ENCODE results near the gene MT1F.
A peak's percentile ranks its signal among the peaks of the same experiment; 100 is the strongest.
"Not testable (repeated sequence)": the region's sequence is repeated elsewhere in the genome, so short reads cannot be mapped to it uniquely, and the experiment has no call there.

The MT1F gene

GRCh38 chr16:56669005-56669839 is 11.5 kb downstream of the MT1F start, which contains the start of gene MT1H:
Gene MT1H, plus strand, starts transcription at chr16:56669814. Its CDS starts 71 bp downstream, at chr16:56669885.
- no peak within 1 kb of the TSS for H3K4me3 ChIP-seq (ENCODE audit: low read length)
- H3K27ac ChIP-seq (ENCODE audit: low read length) = no peak within 1 kb of the TSS
- H3K9me3 ChIP-seq (ENCODE audit: control insufficient read depth, low read depth, low read length) = no peaks in the 10 kb centered on the region
- peaks cover 85% of the 10 kb centered on the region for H3K27me3 ChIP-seq (ENCODE audit: control insufficient read depth, insufficient read depth, low read length)
- H3K4me1 ChIP-seq (ENCODE audit: control insufficient read depth, low read depth, low read length) = peaks cover under 1% of the 10 kb centered on the region
- H3K36me3 ChIP-seq (ENCODE audit: control insufficient read depth, low read depth, low read length) = no peaks in the 10 kb centered on the region
- H3K9ac ChIP-seq (ENCODE audit: low read length) = no peak within 1 kb of the TSS

GRCh38 chr16:56669840-56670619 is 12.3 kb downstream of the MT1F start:
- Histone ChIP-seq H3K27me3 (ENCODE audit: control insufficient read depth, insufficient read depth, low read length) (peaks cover 77% of the 10 kb centered on the region), H3K36me3 (ENCODE audit: control insufficient read depth, low read depth, low read length) (no peaks in the 10 kb centered on the region), H3K4me1 (ENCODE audit: control insufficient read depth, low read depth, low read length) (peaks cover 5% of the 10 kb centered on the region), H3K9me3 (ENCODE audit: control insufficient read depth, low read depth, low read length) (no peaks in the 10 kb centered on the region), H3K4me3 (ENCODE audit: low read length) (no peak overlapping the region), H3K27ac (ENCODE audit: low read length) (no peak overlapping the region), H3K9ac (ENCODE audit: low read length) (no peak overlapping the region)

GRCh38 chr16:56670620-56670934 is 12.8 kb downstream of the MT1F start:
- no peaks in the 10 kb centered on the region for H3K36me3 ChIP-seq (ENCODE audit: control insufficient read depth, low read depth, low read length)
- no peak overlapping the region for H3K27ac ChIP-seq (ENCODE audit: low read length)
- peaks cover 80% of the 10 kb centered on the region for H3K27me3 ChIP-seq (ENCODE audit: control insufficient read depth, insufficient read depth, low read length)
- H3K4me3 ChIP-seq (ENCODE audit: low read length) = no peak overlapping the region
- H3K9ac ChIP-seq (ENCODE audit: low read length) = no peak overlapping the region
- no peaks in the 10 kb centered on the region for H3K9me3 ChIP-seq (ENCODE audit: control insufficient read depth, low read depth, low read length)
- peaks cover 9% of the 10 kb centered on the region for H3K4me1 ChIP-seq (ENCODE audit: control insufficient read depth, low read depth, low read length)

- not testable (repeated sequence) for H3K9me3 ChIP-seq (ENCODE audit: control insufficient read depth, low read depth, low read length); H3K27ac ChIP-seq (ENCODE audit: low read length); H3K36me3 ChIP-seq (ENCODE audit: control insufficient read depth, low read depth, low read length); H3K4me3 ChIP-seq (ENCODE audit: low read length); H3K4me1 ChIP-seq (ENCODE audit: control insufficient read depth, low read depth, low read length); H3K9ac ChIP-seq (ENCODE audit: low read length)
- H3K27me3 ChIP-seq (ENCODE audit: control insufficient read depth, insufficient read depth, low read length) = peaks cover 76% of the 10 kb centered on the region
Observed at GRCh38 chr16:56671691-56672090, 13.9 kb downstream of the MT1F start.

- H3K36me3 ChIP-seq (ENCODE audit: control insufficient read depth, low read depth, low read length); H3K4me1 ChIP-seq (ENCODE audit: control insufficient read depth, low read depth, low read length); H3K9me3 ChIP-seq (ENCODE audit: control insufficient read depth, low read depth, low read length); H3K9ac ChIP-seq (ENCODE audit: low read length); H3K4me3 ChIP-seq (ENCODE audit: low read length); H3K27ac ChIP-seq (ENCODE audit: low read length): not testable (repeated sequence)
- H3K27me3 ChIP-seq (ENCODE audit: control insufficient read depth, insufficient read depth, low read length) = peaks cover 76% of the 10 kb centered on the region
Observed at GRCh38 chr16:56672171-56672570, 14.4 kb downstream of the MT1F start.

- Histone ChIP-seq H3K27ac (ENCODE audit: low read length) (no peak overlapping the region), H3K9me3 (ENCODE audit: control insufficient read depth, low read depth, low read length) (no peaks in the 10 kb centered on the region), H3K9ac (ENCODE audit: low read length) (no peak overlapping the region), H3K4me1 (ENCODE audit: control insufficient read depth, low read depth, low read length) (peaks cover 9% of the 10 kb centered on the region), H3K4me3 (ENCODE audit: low read length) (no peak overlapping the region), H3K36me3 (ENCODE audit: control insufficient read depth, low read depth, low read length) (no peaks in the 10 kb centered on the region), H3K27me3 (ENCODE audit: control insufficient read depth, insufficient read depth, low read length) (peaks cover 73% of the 10 kb centered on the region)
Observed at GRCh38 chr16:56672761-56673536, 15.2 kb downstream of the MT1F start.

- Histone ChIP-seq H3K9me3 (ENCODE audit: control insufficient read depth, low read depth, low read length) (no peaks in the 10 kb centered on the region), H3K4me3 (ENCODE audit: low read length) (no peak overlapping the region), H3K27me3 (ENCODE audit: control insufficient read depth, insufficient read depth, low read length) (peaks cover 64% of the 10 kb centered on the region), H3K9ac (ENCODE audit: low read length) (no peak overlapping the region), H3K36me3 (ENCODE audit: control insufficient read depth, low read depth, low read length) (no peaks in the 10 kb centered on the region), H3K4me1 (ENCODE audit: control insufficient read depth, low read depth, low read length) (peaks cover 9% of the 10 kb centered on the region), H3K27ac (ENCODE audit: low read length) (no peak overlapping the region)
Observed at GRCh38 chr16:56673921-56674320, 16.2 kb downstream of the MT1F start.

- H3K4me1 ChIP-seq (ENCODE audit: control insufficient read depth, low read depth, low read length); H3K9ac ChIP-seq (ENCODE audit: low read length); H3K27ac ChIP-seq (ENCODE audit: low read length); H3K4me3 ChIP-seq (ENCODE audit: low read length); H3K9me3 ChIP-seq (ENCODE audit: control insufficient read depth, low read depth, low read length); H3K36me3 ChIP-seq (ENCODE audit: control insufficient read depth, low read depth, low read length): not testable (repeated sequence)
- H3K27me3 ChIP-seq (ENCODE audit: control insufficient read depth, insufficient read depth, low read length) = peaks cover 57% of the 10 kb centered on the region
Observed at GRCh38 chr16:56674570-56674969, 16.8 kb downstream of the MT1F start.

GRCh38 chr16:56675685-56676210 is 18.0 kb downstream of the MT1F start:
- peaks cover 46% of the 10 kb centered on the region for H3K27me3 ChIP-seq (ENCODE audit: control insufficient read depth, insufficient read depth, low read length)
- H3K4me1 ChIP-seq (ENCODE audit: control insufficient read depth, low read depth, low read length) = peaks cover 9% of the 10 kb centered on the region
- H3K9ac ChIP-seq (ENCODE audit: low read length) = peak overlapping the region; percentile 41

GRCh38 chr16:56677474-56677873 is 19.7 kb downstream of the MT1F start:
- H3K4me3 ChIP-seq (ENCODE audit: low read length) = no peak overlapping the region
- H3K9ac ChIP-seq (ENCODE audit: low read length) = no peak overlapping the region
- no peak overlapping the region for H3K27ac ChIP-seq (ENCODE audit: low read length)
- H3K9me3 ChIP-seq (ENCODE audit: control insufficient read depth, low read depth, low read length) = no peaks in the 10 kb centered on the region
- H3K4me1 ChIP-seq (ENCODE audit: control insufficient read depth, low read depth, low read length) = peaks cover 14% of the 10 kb centered on the region
- H3K36me3 ChIP-seq (ENCODE audit: control insufficient read depth, low read depth, low read length) = no peaks in the 10 kb centered on the region
- H3K27me3 ChIP-seq (ENCODE audit: control insufficient read depth, insufficient read depth, low read length) = peaks cover 50% of the 10 kb centered on the region

More at GRCh38 chr16:56675685-56676210, 18.0 kb downstream of the MT1F start:
- Histone ChIP-seq H3K9me3 (ENCODE audit: control insufficient read depth, low read depth, low read length) (no peaks in the 10 kb centered on the region), H3K36me3 (ENCODE audit: control insufficient read depth, low read depth, low read length) (no peaks in the 10 kb centered on the region), H3K27ac (ENCODE audit: low read length) (no peak overlapping the region), H3K4me3 (ENCODE audit: low read length) (peak overlapping the region; percentile 61)

- peaks cover 48% of the 10 kb centered on the region for H3K27me3 ChIP-seq (ENCODE audit: control insufficient read depth, insufficient read depth, low read length)
- no peaks in the 10 kb centered on the region for H3K36me3 ChIP-seq (ENCODE audit: control insufficient read depth, low read depth, low read length)
- H3K4me1 ChIP-seq (ENCODE audit: control insufficient read depth, low read depth, low read length) = peaks cover 22% of the 10 kb centered on the region
- H3K9me3 ChIP-seq (ENCODE audit: control insufficient read depth, low read depth, low read length) = no peaks in the 10 kb centered on the region
- no peak overlapping the region for H3K4me3 ChIP-seq (ENCODE audit: low read length)
- H3K27ac ChIP-seq (ENCODE audit: low read length) = no peak overlapping the region
- no peak overlapping the region for H3K9ac ChIP-seq (ENCODE audit: low read length)
Observed at GRCh38 chr16:56679078-56679730, 21.4 kb downstream of the MT1F start.

All from iPS-18a (cell line).